ENCODE data around the gene MYO5B.
"Not testable (repeated sequence)": the region's sequence is repeated elsewhere in the genome, so short reads cannot be mapped to it uniquely, and the experiment has no call there.

MYO5B gene

GRCh38 chr18:49813069-49813318 lies 382.0 kb downstream of the MYO5B start:
- Histone ChIP-seq H3K36me3 (peaks cover 19% of the 10 kb centered on the region; the same call in 1 of the 2 replicates), H3K9ac (peak overlapping the region; percentile 92), H3K27ac (peak overlapping the region; percentile 94)

GRCh38 chr18:49812286-49813068 lies 382.5 kb downstream of the MYO5B start:
- Histone ChIP-seq H3K27me3 (no peaks in the 10 kb centered on the region), H3K9me3 (peaks cover 32% of the 10 kb centered on the region), H3K27ac (peak overlapping the region; percentile 94), H3K36me3 (peaks cover 24% of the 10 kb centered on the region), H3K4me2 (peak overlapping the region; percentile 87), H3K4me1 (peaks cover 24% of the 10 kb centered on the region), H3K4me3 (peak overlapping the region; percentile 77), H3K9ac (peak overlapping the region; percentile 92), H4K20me1 (no peaks in the 10 kb centered on the region)
- TF ChIP-seq Cebpa-rat (IDR thresholded peaks at IDR 0.05): no peak

More at GRCh38 chr18:49813069-49813318, 382.0 kb downstream of the MYO5B start:
- Histone ChIP-seq H4K20me1 (no peaks in the 10 kb centered on the region), H3K9me3 (peaks cover 27% of the 10 kb centered on the region), H3K4me1 (peaks cover 24% of the 10 kb centered on the region), H3K4me3 (peak overlapping the region; percentile 77), H3K4me2 (peak overlapping the region; percentile 87), H3K27me3 (no peaks in the 10 kb centered on the region)
- TF ChIP-seq Cebpa-rat (IDR thresholded peaks at IDR 0.05): no peak

GRCh38 chr18:49811151-49811938 lies 383.6 kb downstream of the MYO5B start:
- no peaks in the 10 kb centered on the region for H3K27me3 ChIP-seq
- H3K9ac ChIP-seq: no peak overlapping the region
- peak overlapping the region; percentile 87 for H3K4me2 ChIP-seq
- H3K4me1 ChIP-seq: peaks cover 24% of the 10 kb centered on the region
- TF ChIP-seq Cebpa-rat (IDR thresholded peaks at IDR 0.05): no peak
- H3K4me3 ChIP-seq: no peak overlapping the region
- H4K20me1 ChIP-seq: no peaks in the 10 kb centered on the region
- H3K9me3 ChIP-seq: peaks cover 44% of the 10 kb centered on the region
- no peak overlapping the region for H3K27ac ChIP-seq
- H3K36me3 ChIP-seq: peaks cover 31% of the 10 kb centered on the region

- H4K20me1 ChIP-seq: peaks cover 20% of the 10 kb centered on the region; the same call in 1 of the 2 replicates
- not testable (repeated sequence) for H3K4me2 ChIP-seq, H3K4me3 ChIP-seq, H3K27ac ChIP-seq, H3K27me3 ChIP-seq, H3K9ac ChIP-seq
- H3K36me3 ChIP-seq: peaks cover 31% of the 10 kb centered on the region
- peaks cover 48% of the 10 kb centered on the region for H3K9me3 ChIP-seq
- peaks cover 29% of the 10 kb centered on the region for H3K4me1 ChIP-seq
Observed at GRCh38 chr18:49808553-49809191, 386.3 kb downstream of the MYO5B start.

DNA sequence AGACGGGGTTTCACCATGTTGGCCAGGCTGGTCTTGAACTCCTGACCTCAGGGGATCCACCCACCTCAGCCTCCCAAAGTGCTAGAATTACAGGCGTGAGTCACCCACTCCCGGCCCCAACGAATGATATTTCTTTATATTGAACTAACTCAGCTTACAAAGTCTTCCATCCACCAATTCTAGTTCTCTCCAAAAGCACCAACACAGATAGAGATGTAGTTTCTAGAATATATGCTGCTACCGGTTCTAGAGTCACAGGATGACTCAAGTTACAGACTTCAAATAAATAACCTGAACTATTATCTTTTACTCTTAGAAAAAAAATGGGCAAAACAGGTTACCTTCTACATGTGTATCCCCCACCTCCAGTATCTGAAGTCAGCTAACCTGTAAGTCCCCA lies 390.9 kb downstream of the MYO5B start:
- Histone ChIP-seq H3K4me2 (no peak overlapping the region), H3K9ac (no peak overlapping the region), H3K27me3 (no peaks in the 10 kb centered on the region), H3K27ac (no peak overlapping the region), H3K4me3 (no peak overlapping the region), H3K36me3 (peaks cover 60% of the 10 kb centered on the region), H3K9me3 (peaks cover 38% of the 10 kb centered on the region), H4K20me1 (peaks cover 20% of the 10 kb centered on the region; the same call in 1 of the 2 replicates), H3K4me1 (peaks cover 12% of the 10 kb centered on the region)
- TF ChIP-seq Cebpa-rat (IDR thresholded peaks at IDR 0.05): no peak

- Histone ChIP-seq H3K4me3 (no peak overlapping the region), H3K9me3 (peaks cover 23% of the 10 kb centered on the region), H3K4me1 (peaks cover 12% of the 10 kb centered on the region), H3K4me2 (no peak overlapping the region), H3K27me3 (no peaks in the 10 kb centered on the region), H4K20me1 (peaks cover 20% of the 10 kb centered on the region; the same call in 1 of the 2 replicates), H3K27ac (no peak overlapping the region), H3K36me3 (peaks cover 53% of the 10 kb centered on the region), H3K9ac (no peak overlapping the region)
- no peak for TF ChIP-seq Cebpa-rat (IDR thresholded peaks at IDR 0.05)
Observed at GRCh38 chr18:49802623-49803022, 392.3 kb downstream of the MYO5B start.

GRCh38 chr18:49800491-49800890 lies 394.5 kb downstream of the MYO5B start:
- not testable (repeated sequence) for H3K4me2 ChIP-seq, H3K4me1 ChIP-seq, H3K9ac ChIP-seq, H3K9me3 ChIP-seq, H3K4me3 ChIP-seq, H3K27me3 ChIP-seq, H3K27ac ChIP-seq
- peaks cover 61% of the 10 kb centered on the region for H3K36me3 ChIP-seq
- H4K20me1 ChIP-seq: peaks cover 16% of the 10 kb centered on the region; the same call in 1 of the 2 replicates

GRCh38 chr18:49799806-49800205 lies 395.1 kb downstream of the MYO5B start:
- not testable (repeated sequence) for H3K4me1 ChIP-seq, H4K20me1 ChIP-seq, H3K9me3 ChIP-seq, H3K4me2 ChIP-seq, H3K4me3 ChIP-seq, H3K27me3 ChIP-seq, H3K27ac ChIP-seq, H3K9ac ChIP-seq
- H3K36me3 ChIP-seq: peaks cover 68% of the 10 kb centered on the region

DNA sequence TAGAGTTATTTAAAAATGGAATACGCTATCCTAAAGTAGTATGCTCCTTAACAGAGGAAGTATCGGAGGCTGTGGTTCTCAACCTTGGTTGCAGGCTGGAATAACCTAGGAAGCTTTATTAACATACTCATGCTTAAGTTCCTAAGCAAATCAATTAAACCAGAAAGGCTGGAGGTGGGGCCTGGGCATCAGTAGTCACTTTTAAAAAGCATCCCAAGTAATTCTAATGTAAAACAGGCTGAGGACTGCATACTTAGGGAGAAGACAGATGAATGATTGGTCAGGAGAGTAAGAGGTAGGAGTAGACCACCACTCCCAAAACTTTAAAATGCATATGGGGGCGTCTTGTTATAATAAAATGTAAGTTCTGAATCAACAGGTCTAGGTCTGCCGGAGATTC lies 396.9 kb downstream of the MYO5B start:
- Histone ChIP-seq H3K27me3 (no peaks in the 10 kb centered on the region), H3K4me2 (no peak overlapping the region), H3K9me3 (peaks cover 6% of the 10 kb centered on the region; the same call in 1 of the 2 replicates), H3K4me3 (no peak overlapping the region), H3K9ac (no peak overlapping the region), H3K36me3 (peaks cover 84% of the 10 kb centered on the region), H3K27ac (no peak overlapping the region), H4K20me1 (no peaks in the 10 kb centered on the region; the same call in 1 of the 2 replicates), H3K4me1 (no peaks in the 10 kb centered on the region)
- no peak for TF ChIP-seq Cebpa-rat (IDR thresholded peaks at IDR 0.05)

Data from BLaER1 (cell line).